NT2/D1 (cell line): Measurements from ENCODE around the gene CHRNB4.

Experiments used
- SUZ12 ChIP-seq: IDR thresholded peaks from 2 replicates; pipeline ENCODE4 v1.6.1; 2011; ENCODE audit not compliant: insufficient read length, insufficient read depth; ENCODE audit errors: extremely low read depth
- YY1 ChIP-seq: IDR thresholded peaks from 2 replicates; pipeline ENCODE4 v1.6.1; 2011; ENCODE audit not compliant: insufficient read length, insufficient read depth
- ZNF274 ChIP-seq: IDR thresholded peaks from 2 replicates; pipeline ENCODE4 v1.6.1; 2011; ENCODE audit warnings: mild to moderate bottlenecking, low read depth, low read length

DNA sequence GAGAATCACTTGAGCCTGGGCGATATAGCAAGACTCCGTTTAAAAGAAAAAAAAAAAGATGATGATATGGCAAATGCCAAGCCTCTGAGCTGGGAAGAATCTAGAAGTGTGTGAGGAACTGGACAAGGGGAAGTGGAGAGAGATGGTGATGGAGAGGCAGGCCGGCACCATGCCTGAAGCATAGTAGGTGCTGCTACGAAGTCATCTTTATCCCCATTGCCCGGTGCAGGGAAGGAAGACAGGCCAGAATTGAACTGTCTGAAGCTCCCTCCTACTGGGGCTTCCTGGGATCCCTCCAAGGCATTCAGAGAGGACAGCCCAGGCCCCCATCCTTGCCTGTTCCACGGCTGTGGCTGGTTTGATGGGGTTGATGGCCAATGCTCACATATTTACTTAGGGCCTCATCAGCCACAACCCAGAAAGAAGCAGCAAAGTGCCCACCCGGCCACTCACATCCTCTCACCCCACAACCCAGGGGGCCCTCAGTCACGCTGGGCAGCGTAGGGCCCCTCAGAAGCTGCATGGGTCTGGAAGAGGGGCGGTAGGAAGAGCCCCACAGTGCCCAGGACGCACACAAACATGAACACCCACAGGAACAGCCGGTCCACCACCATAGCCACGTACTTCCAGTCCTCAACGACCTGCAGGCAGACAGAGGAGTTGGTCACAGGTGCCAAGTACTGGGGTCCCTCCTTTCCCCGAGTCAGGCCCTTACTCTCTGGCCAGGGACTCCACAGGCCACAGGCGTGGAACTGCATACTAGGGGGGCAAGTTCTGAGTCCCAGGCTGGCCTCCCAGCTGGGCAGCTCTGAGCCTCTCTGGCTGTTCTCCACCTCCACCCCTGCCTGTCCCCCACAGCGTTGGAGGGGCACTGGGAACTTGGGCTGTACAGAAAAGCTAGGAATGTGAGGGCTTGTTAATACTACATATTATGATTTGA is 16.1 kb downstream of the CHRNB4 start:
- TF ChIP-seq YY1 (no peak), SUZ12 (no peak), ZNF274 (no peak)
